K562 (cell line): ENCODE data around the gene SLITRK6. TPM values are rescaled to one million over a fixed set of nuclear protein-coding genes. Genes with fewer than 3 reads are reported as not detected.

Source experiments
- ATAC-seq: fragments of 200-7000 bp; cut with Tn5 transposase; 3 replicates; pipeline ENCODE4 v1.9.1; 2020; ENCODE audit warnings: moderate library complexity
- BruUV-seq: library from RNA; stranded (reverse); fragments of 400-500 nt; replicated peaks from 2 replicates; lab custom pipeline; 2021; lab: Mats Ljungman, UMichigan
- CTCF ChIA-PET: fragments of 300-600 bp; formaldehyde crosslinking; extraction: SDS; loops from one replicate; lab custom pipeline; 2021; ENCODE audit warnings: low intra/inter-chr PET ratio; lab: Yijun Ruan, JAX
- POLR2A ChIA-PET: fragments of 300-600, 350-650 bp; sonication (Branson Sonifier 250); formaldehyde crosslinking; extraction: SDS; loops from one replicate; lab custom pipeline; 2021; ENCODE audit warnings: antibody characterized with exemption, inconsistent platforms; lab: Yijun Ruan, JAX
- DNase-seq, 4 experiments: peaks; one replicate each; pipeline versions ENCODE4 v3.0.0 to v3.0.0-alpha.2; 2011 to 2018; ENCODE audit warnings: low spot score in 3 of 4, mixed read lengths in 3 of 4; ENCODE audit errors: extremely low read depth in 1 of 4
- FAIRE-seq: peaks from 2 replicates; lab custom pipeline; 2011; peaks lifted over from hg19 to GRCh38; lab: Jason Lieb, UNC
- H2AFZ ChIP-seq: 2 replicates; pipeline ENCODE4 v1.6.0; 2011; ENCODE audit warnings: low read depth, low read length, control low read depth, inconsistent platforms
- H3K27ac ChIP-seq: fragments of 200-600 bp; 3 replicates; pipeline ENCODE4 v1.8.0; 2011; ENCODE audit warnings: low read depth, mild to moderate bottlenecking, control low read depth, inconsistent platforms, low read length, moderate library complexity, mixed read lengths; ENCODE audit errors: extremely low read depth
- H3K27me3 ChIP-seq, 2 experiments: fragments of 300-600 bp in 1 of 2; 2 replicates in 1 of 2; 3 replicates in 1 of 2; pipeline versions ENCODE4 v1.6.0 to v1.8.0; 2011; ENCODE audit warnings: inconsistent platforms in 2 of 2, low read length in 2 of 2, mild to moderate bottlenecking in 1 of 2, mixed read lengths in 1 of 2, moderate library complexity in 1 of 2; ENCODE audit not compliant: control insufficient read depth in 2 of 2, insufficient read depth in 2 of 2
- H3K36me3 ChIP-seq: fragments of 300-600 bp; 3 replicates; pipeline ENCODE4 v1.8.0; 2011; ENCODE audit warnings: mild to moderate bottlenecking, low read length, inconsistent platforms; ENCODE audit not compliant: control insufficient read depth, insufficient read depth
- H3K4me1 ChIP-seq, 2 experiments: fragments of 200-600 bp in 1 of 2; replicated peaks in 1 of 2; 2 replicates in 1 of 2; 3 replicates in 1 of 2; pipeline versions ENCODE4 v1.5.1 to v1.8.0; 2011; ENCODE audit warnings: inconsistent platforms in 2 of 2, low read length in 2 of 2, mild to moderate bottlenecking in 1 of 2, mixed read lengths in 1 of 2, moderate library complexity in 1 of 2; ENCODE audit not compliant: control insufficient read depth in 2 of 2, insufficient read depth in 2 of 2
- H3K4me2 ChIP-seq: 2 replicates; pipeline ENCODE4 v1.6.1; 2011; ENCODE audit warnings: low read length, control low read depth, inconsistent platforms, mixed read lengths; ENCODE audit not compliant: insufficient read depth
- H3K4me3 ChIP-seq: fragments of 200-600 bp; sonication (generic), shearing (Covaris generic); 2 replicates; pipeline ENCODE4 v1.5.1; 2016; ENCODE audit warnings: control low read depth, inconsistent platforms
- H3K79me2 ChIP-seq: fragments of 200-600 bp; 3 replicates; pipeline ENCODE4 v1.8.0; 2011; ENCODE audit warnings: low read length, inconsistent platforms; ENCODE audit not compliant: control insufficient read depth, insufficient read depth
- H3K9ac ChIP-seq, 2 experiments: 2 replicates each; pipeline versions ENCODE4 v1.6.0 to v1.6.1; 2011; ENCODE audit warnings: low read depth in 2 of 2, low read length in 2 of 2, control low read depth in 1 of 2, inconsistent platforms in 1 of 2, mild to moderate bottlenecking in 1 of 2, mixed read lengths in 1 of 2; ENCODE audit not compliant: insufficient read depth in 1 of 2
- H3K9me1 ChIP-seq: one replicate; pipeline ENCODE4 v1.6.0; 2011; ENCODE audit warnings: inconsistent platforms, mild to moderate bottlenecking, low read length, moderate library complexity; ENCODE audit not compliant: control insufficient read depth, insufficient read depth
- H3K9me3 ChIP-seq: replicated peaks from 2 replicates; pipeline ENCODE4 v1.5.1; 2011; ENCODE audit warnings: low read depth, low read length, inconsistent platforms; ENCODE audit not compliant: control insufficient read depth, insufficient read depth
- H4K20me1 ChIP-seq: replicated peaks from 2 replicates; pipeline ENCODE4 v1.6.1; 2011; ENCODE audit warnings: low read length, inconsistent platforms, mixed read lengths; ENCODE audit not compliant: control insufficient read depth, insufficient read depth
- EHMT2 ChIP-seq: fragments of 450-650 bp; IDR thresholded peaks from 2 replicates; pipeline ENCODE4 v1.6.1; 2018; ENCODE audit warnings: antibody characterized with exemption
- ILF3 ChIP-seq: fragments of 450-650 bp; IDR thresholded peaks from 2 replicates; pipeline ENCODE4 v1.6.1; 2018; ENCODE audit warnings: antibody characterized with exemption, mild to moderate bottlenecking, moderate library complexity, borderline replicate concordance
- MEF2A ChIP-seq: IDR thresholded peaks from 2 replicates; pipeline ENCODE4 v1.6.1; 2011; ENCODE audit warnings: low read depth, mild to moderate bottlenecking, low read length, moderate library complexity; ENCODE audit not compliant: control insufficient read depth
- WGBS: fragments of 100-300 bp; shearing (Covaris generic); methylation state at CpG from one replicate; pipeline ENCODE4 v1.1.6; 2016; ENCODE audit warnings: low coverage, mixed read lengths; ENCODE audit not compliant: insufficient coverage; ENCODE audit errors: missing lambda C conversion rate; 5-methylcytosine and 5-hydroxymethylcytosine counted together
- in situ Hi-C: fragments of 300-500 bp; cut with MboI; formaldehyde crosslinking; loops from 4 replicates; pipeline ENCODE4 v1.15.0; 2018; ENCODE audit warnings: inconsistent platforms, mixed read lengths
- intact Hi-C: fragments of 100-400 bp; cut with micrococcal nuclease; formaldehyde crosslinking; loops from 2 replicates; pipeline ENCODE4 v1.14.2; 2022
- polyA plus RNA-seq, 8 experiments: library from polyadenylated mRNA; depleted of rRNA in 4 of 8; stranded (reverse) in 5 of 8; unstranded in 3 of 8; fragments of >200 nt; fragmentation: Nextera tagmentation in 2 of 8; fragmentation: Illumina TruSeq in 1 of 8; extraction: Ambion mirVana in 2 of 8; extraction: Trizol in 1 of 8; gene quantifications; 2 replicates each; pipeline versions ENCODE4 v1.2.1 to v1.2.3, GENCODE V29; 2011 to 2014; ENCODE audit warnings: inconsistent platforms in 1 of 8, missing spikeins in 1 of 8
- total RNA-seq, 7 experiments: library from RNA; depleted of rRNA in 6 of 7; stranded (reverse); fragments of >200 nt in 6 of 7; fragmentation: Illumina TruSeq in 2 of 7; extraction: Trizol in 2 of 7; gene quantifications; 2 replicates each; pipeline versions ENCODE4 v1.2.1 to v1.2.3, GENCODE V29; 2011 to 2021; ENCODE audit warnings: low replicate concordance in 1 of 7
- TF ChIP-seq, protein P1 (sequence below): fragments of 450-650 bp; formaldehyde crosslinking; IDR thresholded peaks from 2 replicates; pipeline ENCODE4 v1.4.0; 2020; ENCODE audit warnings: mild to moderate bottlenecking, moderate library complexity

SLITRK6 gene
- total and polyA plus RNA-seq, 9 of the 15 experiments (the other 6 are each of a cell fraction or from before 2014, with no cell fraction given): 0.01 to 0.04 TPM; not detected in 7

DNA sequence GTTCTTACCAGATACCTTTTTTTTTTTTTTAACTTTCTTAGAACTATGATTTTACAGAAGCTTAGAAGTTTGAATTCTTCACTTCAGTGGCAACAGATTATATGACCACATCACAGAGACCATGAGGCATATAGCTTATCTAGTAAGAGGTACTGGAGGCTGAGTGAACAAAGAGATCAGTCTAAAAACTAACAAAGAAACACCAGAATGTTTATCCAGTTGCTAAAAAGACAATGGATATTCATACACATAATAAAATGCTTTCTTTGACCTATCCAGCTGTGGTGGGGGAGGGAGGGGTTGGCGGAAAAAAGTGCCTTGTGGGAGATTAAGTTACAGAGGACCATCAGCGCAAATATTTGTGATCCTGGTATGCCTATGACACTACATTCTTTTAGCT lies 34.7 kb upstream of the SLITRK6 start:
- DNase-seq (no peak), FAIRE-seq (no peak), ATAC-seq (no peak)
- no peaks in the 10 kb centered on the region for H3K79me2 ChIP-seq
- no peaks in the 10 kb centered on the region for H3K9me1 ChIP-seq
- 0% methylated on average over 2 of the region's 2 CpGs for WGBS
- CTCF ChIA-PET: no interaction called here
- H3K4me2 ChIP-seq: no peak overlapping the region
- H3K4me3 ChIP-seq: no peak overlapping the region
- no peaks in the 10 kb centered on the region for H3K36me3 ChIP-seq
- no peak overlapping the region for H3K9ac ChIP-seq
- BruUV-seq: no TSS peak
- H3K9me3 ChIP-seq: no peaks in the 10 kb centered on the region
- POLR2A ChIA-PET: no interaction called here
- H2AFZ ChIP-seq: no peak overlapping the region
- in situ Hi-C loops (no loop called here), intact Hi-C loops (no loop called here)
- no peaks in the 10 kb centered on the region for H3K27me3 ChIP-seq
- no peaks in the 10 kb centered on the region for H4K20me1 ChIP-seq
- H3K27ac ChIP-seq: no peak overlapping the region
- TF ChIP-seq EHMT2 (no peak), MEF2A (no peak), ILF3 (no peak)
- TF ChIP-seq, protein P1, sequence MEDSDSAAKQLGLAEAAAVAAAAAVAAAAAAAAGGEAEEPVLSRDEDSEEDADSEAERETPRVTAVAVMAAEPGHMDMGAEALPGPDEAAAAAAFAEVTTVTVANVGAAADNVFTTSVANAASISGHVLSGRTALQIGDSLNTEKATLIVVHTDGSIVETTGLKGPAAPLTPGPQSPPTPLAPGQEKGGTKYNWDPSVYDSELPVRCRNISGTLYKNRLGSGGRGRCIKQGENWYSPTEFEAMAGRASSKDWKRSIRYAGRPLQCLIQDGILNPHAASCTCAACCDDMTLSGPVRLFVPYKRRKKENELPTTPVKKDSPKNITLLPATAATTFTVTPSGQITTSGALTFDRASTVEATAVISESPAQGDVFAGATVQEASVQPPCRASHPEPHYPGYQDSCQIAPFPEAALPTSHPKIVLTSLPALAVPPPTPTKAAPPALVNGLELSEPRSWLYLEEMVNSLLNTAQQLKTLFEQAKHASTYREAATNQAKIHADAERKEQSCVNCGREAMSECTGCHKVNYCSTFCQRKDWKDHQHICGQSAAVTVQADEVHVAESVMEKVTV (CRISPR knock-in tag): no peak
- H3K4me1 ChIP-seq: no peaks in the 10 kb centered on the region
